Measurements from ENCODE around the gene NDNF. TPM values are rescaled to one million over a fixed set of nuclear protein-coding genes. Genes with fewer than 3 reads are reported as not detected.

Gene NDNF
- total and polyA plus RNA-seq, 12 donors: 2.8 to 17.9 (median 6.4) TPM

DNA sequence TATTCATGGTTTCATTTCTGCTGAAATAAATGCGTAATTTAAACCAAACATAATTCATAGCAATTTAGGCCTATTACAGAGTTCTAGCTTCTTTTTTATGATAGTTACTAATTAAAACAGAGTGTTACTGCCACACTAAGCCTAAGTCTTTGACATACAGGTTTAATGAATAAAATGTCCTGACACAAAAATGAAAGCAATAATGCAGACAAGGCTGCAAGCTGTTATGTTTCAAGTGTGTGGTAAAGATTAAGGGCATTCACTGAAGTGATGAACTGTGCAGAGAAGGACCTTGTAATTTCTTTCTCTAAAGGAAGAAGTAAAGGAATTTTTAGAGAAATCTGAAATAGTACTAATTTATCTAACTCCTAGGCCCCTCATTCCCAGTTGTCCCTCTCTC, 2.9 kb downstream of the NDNF start:
- Histone ChIP-seq H3K9me3 (no peaks in the 10 kb centered on the region), H3K4me3 (peak overlapping the region in 9 of 10 donors; percentile 47 to 72 (median 62)), H3K27ac (peak overlapping the region in 8 of 10 donors; percentile 2 to 86 (median 71)), H3K36me3 (no peaks in the 10 kb centered on the region), H3K27me3 (peaks cover 0 to 68% (median 11%) of the 10 kb centered on the region in 7 donors), H3K4me1 (peaks cover 0 to 31% (median 18%) of the 10 kb centered on the region in 9 donors)
- TF ChIP-seq, protein P1, sequence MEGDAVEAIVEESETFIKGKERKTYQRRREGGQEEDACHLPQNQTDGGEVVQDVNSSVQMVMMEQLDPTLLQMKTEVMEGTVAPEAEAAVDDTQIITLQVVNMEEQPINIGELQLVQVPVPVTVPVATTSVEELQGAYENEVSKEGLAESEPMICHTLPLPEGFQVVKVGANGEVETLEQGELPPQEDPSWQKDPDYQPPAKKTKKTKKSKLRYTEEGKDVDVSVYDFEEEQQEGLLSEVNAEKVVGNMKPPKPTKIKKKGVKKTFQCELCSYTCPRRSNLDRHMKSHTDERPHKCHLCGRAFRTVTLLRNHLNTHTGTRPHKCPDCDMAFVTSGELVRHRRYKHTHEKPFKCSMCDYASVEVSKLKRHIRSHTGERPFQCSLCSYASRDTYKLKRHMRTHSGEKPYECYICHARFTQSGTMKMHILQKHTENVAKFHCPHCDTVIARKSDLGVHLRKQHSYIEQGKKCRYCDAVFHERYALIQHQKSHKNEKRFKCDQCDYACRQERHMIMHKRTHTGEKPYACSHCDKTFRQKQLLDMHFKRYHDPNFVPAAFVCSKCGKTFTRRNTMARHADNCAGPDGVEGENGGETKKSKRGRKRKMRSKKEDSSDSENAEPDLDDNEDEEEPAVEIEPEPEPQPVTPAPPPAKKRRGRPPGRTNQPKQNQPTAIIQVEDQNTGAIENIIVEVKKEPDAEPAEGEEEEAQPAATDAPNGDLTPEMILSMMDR (IDR thresholded peaks at IDR 0.05): no peak
- 70 to 83% methylated on average over 1 of the region's 1 CpG for WGBS, 2 donors
- DNase-seq (no peak), ATAC-seq (no peak)
- intact Hi-C loops (cut with DNase I): no loop called here

DNA sequence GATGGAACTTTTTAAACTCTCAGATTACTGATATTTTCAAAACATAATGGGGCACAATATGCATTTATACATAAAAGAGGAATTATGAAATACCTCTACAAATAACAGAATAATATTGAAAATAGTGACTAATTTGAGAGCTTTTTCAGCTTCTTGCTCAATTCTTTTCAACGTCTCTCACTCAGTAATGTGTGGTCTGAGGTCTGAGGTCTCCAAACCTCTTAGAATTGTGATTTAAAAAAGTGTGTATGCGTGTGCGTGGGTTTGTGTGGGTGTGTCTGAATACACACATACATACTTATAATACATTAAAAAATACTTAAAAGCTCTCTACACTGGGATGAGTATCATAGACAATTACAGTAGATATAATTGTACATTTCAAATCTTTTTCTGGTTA, 7.9 kb downstream of the NDNF start:
- no peaks in the 10 kb centered on the region for H3K9me3 ChIP-seq
- H3K27ac ChIP-seq: peak overlapping the region in 4 of 10 donors; percentile 5 to 84 (median 32)
- peaks cover 0 to 35% (median 5%) of the 10 kb centered on the region in 9 donors for H3K4me1 ChIP-seq
- 80 to 89% methylated on average over 3 of the region's 3 CpGs for WGBS, 2 donors
- no peaks in the 10 kb centered on the region for H3K36me3 ChIP-seq
- peaks cover 0 to 20% (median 0%) of the 10 kb centered on the region in 7 donors for H3K27me3 ChIP-seq
- no peak overlapping the region for H3K4me3 ChIP-seq
- TF ChIP-seq, protein P1 (IDR thresholded peaks at IDR 0.05): no peak
- DNase-seq: no peak
- no peak for ATAC-seq
- intact Hi-C loops (cut with DNase I): no loop called here

DNA sequence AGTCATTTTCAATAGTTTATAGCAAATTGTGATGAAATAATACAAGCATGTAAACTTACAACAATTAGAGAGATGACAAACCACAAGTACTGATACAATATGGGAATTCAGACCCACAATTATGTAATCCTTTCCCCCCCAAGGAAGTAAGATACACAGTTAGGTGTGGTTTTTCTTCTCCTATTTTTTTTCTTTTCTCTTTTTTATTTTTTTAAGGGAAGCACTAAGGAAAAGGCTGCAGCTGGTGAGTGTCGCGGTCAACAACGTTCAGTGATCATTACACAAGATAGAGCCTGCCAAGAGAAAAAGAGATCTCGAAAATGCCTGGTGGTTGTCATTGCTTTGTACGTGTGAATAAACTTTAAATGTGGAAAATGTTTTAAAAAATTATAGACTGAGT, 9.8 kb downstream of the NDNF start:
- DNase-seq: no peak
- Histone ChIP-seq H3K27ac (peak overlapping the region in 5 of 10 donors; percentile 19 to 84 (median 45)), H3K27me3 (peaks cover 0 to 9% (median under 1%) of the 10 kb centered on the region in 7 donors), H3K4me3 (peak overlapping the region in 2 of 10 donors; percentile 16 to 18), H3K36me3 (no peaks in the 10 kb centered on the region), H3K9me3 (no peaks in the 10 kb centered on the region), H3K4me1 (peaks cover 0 to 45% (median 9%) of the 10 kb centered on the region in 9 donors)
- TF ChIP-seq, protein P1 (IDR thresholded peaks at IDR 0.05): no peak
- 34 to 37% methylated on average over 5 of the region's 5 CpGs for WGBS, 2 donors
- ATAC-seq: peak in 1 of 8 donors; percentile 20
- intact Hi-C loops (cut with DNase I): no loop called here

DNA sequence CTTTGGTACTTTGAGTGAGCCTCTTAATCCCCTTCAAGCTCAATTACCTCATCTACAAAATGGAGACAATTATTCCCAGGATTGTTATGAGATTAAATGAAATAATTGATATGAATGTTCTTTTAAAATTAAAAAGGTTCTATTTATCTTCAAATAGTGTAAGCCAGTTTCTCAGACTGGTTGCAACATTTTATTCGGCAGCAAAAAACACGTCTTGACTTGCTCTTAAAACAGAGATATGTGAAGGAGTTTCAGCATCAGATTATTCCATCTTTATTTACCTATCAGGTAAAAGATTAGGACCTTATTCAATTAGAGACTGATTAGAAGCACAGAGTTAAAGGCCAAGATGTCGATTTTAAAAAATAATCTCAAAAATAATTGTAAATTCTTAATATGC, 10.5 kb downstream of the NDNF start:
- H3K27me3 ChIP-seq: peaks cover 0 to 9% (median 3%) of the 10 kb centered on the region in 7 donors
- ATAC-seq (no peak), DNase-seq (no peak)
- H3K36me3 ChIP-seq: no peaks in the 10 kb centered on the region
- H3K4me1 ChIP-seq: peaks cover 0 to 49% (median 13%) of the 10 kb centered on the region in 9 donors
- WGBS, 2 donors: 77 to 88% methylated on average over 3 of the region's 3 CpGs
- TF ChIP-seq, protein P1 (IDR thresholded peaks at IDR 0.05): no peak
- intact Hi-C loops (cut with DNase I): no loop called here
- peak overlapping the region in 6 of 10 donors; percentile 19 to 84 (median 47) for H3K27ac ChIP-seq
- no peak overlapping the region for H3K4me3 ChIP-seq
- H3K9me3 ChIP-seq: no peaks in the 10 kb centered on the region

Measured in heart right ventricle (tissue), 16 donors.